HG03558 (cell line): ENCODE results near the gene SMARCA1.

Experiments used
- ATAC-seq: cut with Tn5 transposase; IDR thresholded peaks from one replicate; pipeline ENCODE4 v1.9.1; 2021; ENCODE audit warnings: moderate number of reproducible peaks; ENCODE audit not compliant: unreplicated experiment; ENCODE audit errors: extremely low read depth

The SMARCA1 gene

DNA sequence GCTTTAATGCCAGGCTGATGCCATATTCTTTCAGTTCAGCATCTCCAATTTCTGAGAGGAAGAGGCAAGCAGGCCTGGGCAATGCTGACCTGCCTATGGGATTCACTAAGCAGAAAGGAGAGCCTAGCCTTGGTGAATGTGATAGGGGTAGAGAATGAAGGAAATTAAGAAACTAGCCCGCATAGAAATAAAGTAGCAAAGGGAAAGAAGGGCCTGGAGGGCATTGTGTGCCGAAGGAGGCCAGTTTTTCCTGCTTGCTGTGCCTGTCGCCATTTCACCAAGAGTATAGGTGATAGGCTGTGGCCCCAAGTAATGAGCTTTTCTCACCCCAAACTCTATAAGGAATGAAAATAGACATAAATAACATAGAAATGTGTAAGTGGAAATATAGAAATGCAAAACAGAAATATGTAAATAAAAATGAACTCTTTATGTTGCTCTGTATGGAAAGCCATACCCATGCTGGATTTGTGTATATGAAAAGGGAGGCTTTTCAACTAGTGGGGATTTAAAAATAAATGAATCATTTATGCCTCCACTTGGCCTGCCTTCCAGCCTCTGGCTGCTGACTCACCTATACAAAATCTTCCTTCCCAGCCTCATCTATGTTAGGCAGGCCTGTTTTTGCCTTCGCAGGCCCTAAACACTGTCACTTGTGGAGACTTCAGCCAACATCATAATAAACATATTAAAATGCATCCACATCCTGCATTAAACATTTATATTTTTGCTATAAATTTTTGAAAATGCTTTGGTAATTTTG lies 11.7 kb upstream of the SMARCA1 start:
- no peak for ATAC-seq

DNA sequence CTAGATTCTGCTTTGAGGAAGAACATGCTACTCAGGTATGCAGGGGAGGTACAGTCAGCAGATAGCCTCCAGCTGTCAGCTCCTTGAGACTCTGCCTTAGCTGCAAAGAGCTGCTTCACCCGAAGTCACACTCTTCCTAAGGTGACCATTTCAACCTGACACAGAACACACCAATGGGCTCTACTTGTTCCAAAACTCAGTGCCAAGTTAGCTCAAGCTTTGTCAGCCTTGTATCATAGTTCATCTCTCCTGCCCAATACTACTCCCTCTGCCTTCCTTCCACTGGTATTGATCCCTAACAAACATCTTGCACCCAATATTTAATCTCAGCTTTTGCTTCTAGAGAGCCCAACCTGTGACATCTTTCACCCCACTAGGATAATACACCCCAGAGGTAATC lies 7.8 kb upstream of the SMARCA1 start:
- ATAC-seq: no peak

- no peak for ATAC-seq
These were observed 7.1 kb upstream of the SMARCA1 start for GRCh38 chrX:129530410-129530809.

- ATAC-seq: no peak
These were observed 6.5 kb upstream of the SMARCA1 start for GRCh38 chrX:129529685-129530281.

- ATAC-seq: no peak
These were observed 2.6 kb upstream of the SMARCA1 start for GRCh38 chrX:129525896-129526295.

DNA sequence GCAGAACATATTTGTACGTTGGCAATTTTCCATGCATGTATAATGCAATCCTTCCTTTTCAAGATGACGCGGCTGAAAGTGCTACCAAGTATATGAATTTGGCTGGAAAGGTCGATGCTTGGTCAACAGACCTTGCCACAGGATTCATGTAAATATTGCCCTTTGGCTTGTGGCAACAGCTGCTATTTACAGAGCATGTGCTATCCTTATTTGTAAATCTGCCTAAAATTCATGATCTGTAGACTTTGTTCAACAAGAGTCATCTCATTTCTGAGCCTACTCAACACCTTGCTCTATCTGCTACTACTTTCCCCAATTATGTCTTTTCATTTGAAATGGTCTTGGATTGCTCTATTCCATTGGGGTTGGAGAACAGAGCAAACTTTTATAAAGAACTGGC lies 1.9 kb upstream of the SMARCA1 start:
- ATAC-seq: no peak

GRCh38 chrX:129524250-129524850 lies 1.1 kb upstream of the SMARCA1 start:
- ATAC-seq: no peak

GRCh38 chrX:129522184-129523078 lies 859 bp downstream of the SMARCA1 start:
- ATAC-seq: no peak

DNA sequence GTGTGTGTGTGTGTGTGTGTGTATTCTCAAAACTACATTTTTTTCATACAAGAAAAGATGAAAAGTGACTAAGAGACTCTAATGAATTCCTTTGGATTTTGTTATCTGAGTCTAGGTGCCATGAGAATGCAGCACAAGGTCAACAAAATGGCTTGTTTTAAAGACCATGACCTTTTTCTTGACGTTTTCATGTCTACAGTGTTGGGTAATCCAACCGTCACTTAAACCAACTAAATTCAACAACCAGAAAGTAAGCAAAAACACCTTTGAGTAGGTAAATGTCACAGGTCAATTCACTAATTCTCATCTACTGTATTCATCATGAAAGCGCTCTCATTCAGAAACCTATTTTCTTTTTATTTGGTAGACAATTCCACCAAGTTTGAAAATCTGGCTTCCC lies 3.1 kb downstream of the SMARCA1 start:
- no peak for ATAC-seq

DNA sequence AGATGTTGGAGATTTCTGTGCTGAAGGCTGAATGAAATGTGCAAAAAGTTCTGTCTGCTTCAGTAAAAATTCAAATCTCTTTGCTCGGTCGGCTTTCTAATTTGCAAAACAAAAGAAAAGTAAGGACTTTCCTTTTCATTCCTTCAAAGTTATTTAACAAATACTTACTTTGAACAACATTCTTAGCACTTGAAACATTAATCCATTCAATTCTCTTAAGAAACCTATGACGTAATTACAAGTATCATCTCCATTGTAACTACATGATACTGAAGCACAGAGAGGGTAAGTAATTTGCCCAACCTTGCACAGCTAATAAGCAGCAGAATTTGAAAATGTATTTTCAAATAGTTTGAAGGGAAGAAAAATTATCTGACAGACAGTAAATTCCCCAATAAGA lies 6.9 kb downstream of the SMARCA1 start:
- no peak for ATAC-seq

GRCh38 chrX:129512409-129512808 lies 10.9 kb downstream of the SMARCA1 start:
- ATAC-seq: no peak

DNA sequence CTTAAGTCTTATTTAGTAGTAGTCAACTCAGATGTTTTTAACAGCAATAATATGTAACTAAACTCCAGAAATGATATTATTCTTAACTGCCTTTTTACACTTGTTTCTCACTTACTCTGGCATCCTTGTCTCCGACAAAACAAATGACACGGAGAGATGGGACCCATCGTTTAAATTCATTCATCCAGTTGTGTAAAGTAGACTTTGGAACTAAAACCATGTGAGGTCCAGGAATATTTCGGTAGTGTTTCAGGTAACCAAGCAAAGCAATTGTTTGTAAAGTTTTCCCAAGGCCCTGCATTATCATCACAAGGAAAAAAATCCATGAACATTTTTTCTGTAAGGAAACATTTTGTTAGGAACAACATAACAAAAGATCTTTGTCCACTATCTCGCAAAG lies 11.6 kb downstream of the SMARCA1 start:
- no peak for ATAC-seq

GRCh38 chrX:129510331-129510730 lies 13.0 kb downstream of the SMARCA1 start:
- ATAC-seq: no peak

- ATAC-seq: no peak
These were observed 26.0 kb downstream of the SMARCA1 start for GRCh38 chrX:129497146-129497843.

DNA sequence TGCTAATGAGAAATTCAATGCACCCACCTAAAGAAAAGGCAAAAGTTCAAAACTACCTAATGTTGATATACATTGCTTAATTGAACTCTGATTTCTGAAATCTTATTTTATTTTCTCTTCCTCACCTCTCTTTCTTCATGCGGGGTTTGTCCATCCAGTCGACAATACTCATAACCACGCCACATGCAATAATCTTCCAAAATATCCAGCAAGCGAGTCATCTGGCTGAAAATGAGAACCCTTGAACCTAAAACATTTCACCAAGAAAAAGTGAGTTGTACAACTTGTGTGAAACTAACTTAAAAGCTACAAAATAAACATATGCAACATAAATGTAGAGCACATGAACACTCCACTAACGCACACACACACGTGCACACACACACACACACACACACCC lies 26.7 kb downstream of the SMARCA1 start:
- ATAC-seq: no peak

DNA sequence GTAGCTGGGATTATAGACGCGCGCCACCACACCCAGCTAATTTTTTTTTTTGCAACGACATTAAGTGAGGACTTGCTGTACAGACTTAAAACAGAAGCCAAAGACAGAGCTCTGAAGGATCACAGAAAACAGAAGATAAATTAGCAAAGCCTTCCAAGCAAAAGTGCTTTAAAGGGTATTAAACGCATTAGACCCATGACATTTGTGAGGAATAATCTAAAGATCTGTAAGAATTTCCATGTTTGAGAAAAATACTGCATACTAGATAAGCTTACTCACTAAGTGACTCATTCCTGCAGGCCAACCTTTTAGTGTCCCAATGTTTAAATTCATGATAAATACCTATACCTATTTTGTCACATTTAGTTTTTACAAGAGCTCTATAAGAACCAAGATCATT lies 27.4 kb downstream of the SMARCA1 start:
- no peak for ATAC-seq

- ATAC-seq: no peak
These were observed 28.4 kb downstream of the SMARCA1 start for GRCh38 chrX:129494887-129495286.

- ATAC-seq: no peak
These were observed 29.6 kb downstream of the SMARCA1 start for GRCh38 chrX:129493643-129494042.

DNA sequence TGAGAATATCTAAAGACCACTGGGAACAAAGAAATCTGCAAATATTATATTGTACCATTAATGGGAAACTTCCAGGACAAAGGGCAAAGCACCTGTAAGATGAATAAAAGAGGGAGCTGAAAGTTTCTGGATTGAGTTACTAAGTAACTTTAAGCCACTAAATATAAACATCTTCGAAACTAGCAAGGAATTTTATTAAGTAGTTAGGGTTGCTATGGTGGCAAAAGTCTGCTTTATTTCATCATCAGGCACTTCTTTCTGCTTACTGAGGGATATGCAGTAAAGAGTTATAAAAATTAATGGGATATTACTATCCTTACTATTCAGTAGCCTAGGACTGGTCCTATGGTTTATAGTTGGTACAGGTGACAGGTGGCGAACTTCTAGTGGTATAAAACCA lies 33.0 kb downstream of the SMARCA1 start:
- no peak for ATAC-seq

DNA sequence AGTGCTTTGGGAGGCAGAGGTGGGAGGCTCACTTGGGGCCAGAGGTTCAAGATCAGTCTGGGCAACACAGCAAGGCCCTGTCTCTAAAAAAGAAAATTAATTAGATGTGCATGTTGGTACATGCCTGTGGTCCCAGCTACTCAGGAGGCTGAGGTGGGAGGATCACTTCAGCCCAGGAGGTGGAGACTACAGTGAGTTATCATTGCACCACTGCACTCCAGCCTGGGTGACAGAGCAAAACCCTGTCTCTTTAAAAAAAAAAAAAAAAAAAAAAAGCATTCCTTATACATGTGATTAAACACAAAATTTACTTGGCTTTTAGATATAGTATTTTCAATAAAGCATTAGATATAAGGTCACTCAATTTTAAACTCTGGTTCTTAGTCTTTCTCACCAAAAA lies 34.9 kb downstream of the SMARCA1 start:
- no peak for ATAC-seq
